HG02588 (cell line): ENCODE data around the gene CUL9.

Source experiments
- ATAC-seq: cut with Tn5 transposase; IDR thresholded peaks from one replicate; pipeline ENCODE4 v1.9.1; 2021; ENCODE audit warnings: mild to moderate bottlenecking, moderate library complexity; ENCODE audit not compliant: unreplicated experiment

The CUL9 gene

GRCh38 chr6:43226192-43226851 lies 44.3 kb downstream of the CUL9 start:
- ATAC-seq, result no peak

DNA sequence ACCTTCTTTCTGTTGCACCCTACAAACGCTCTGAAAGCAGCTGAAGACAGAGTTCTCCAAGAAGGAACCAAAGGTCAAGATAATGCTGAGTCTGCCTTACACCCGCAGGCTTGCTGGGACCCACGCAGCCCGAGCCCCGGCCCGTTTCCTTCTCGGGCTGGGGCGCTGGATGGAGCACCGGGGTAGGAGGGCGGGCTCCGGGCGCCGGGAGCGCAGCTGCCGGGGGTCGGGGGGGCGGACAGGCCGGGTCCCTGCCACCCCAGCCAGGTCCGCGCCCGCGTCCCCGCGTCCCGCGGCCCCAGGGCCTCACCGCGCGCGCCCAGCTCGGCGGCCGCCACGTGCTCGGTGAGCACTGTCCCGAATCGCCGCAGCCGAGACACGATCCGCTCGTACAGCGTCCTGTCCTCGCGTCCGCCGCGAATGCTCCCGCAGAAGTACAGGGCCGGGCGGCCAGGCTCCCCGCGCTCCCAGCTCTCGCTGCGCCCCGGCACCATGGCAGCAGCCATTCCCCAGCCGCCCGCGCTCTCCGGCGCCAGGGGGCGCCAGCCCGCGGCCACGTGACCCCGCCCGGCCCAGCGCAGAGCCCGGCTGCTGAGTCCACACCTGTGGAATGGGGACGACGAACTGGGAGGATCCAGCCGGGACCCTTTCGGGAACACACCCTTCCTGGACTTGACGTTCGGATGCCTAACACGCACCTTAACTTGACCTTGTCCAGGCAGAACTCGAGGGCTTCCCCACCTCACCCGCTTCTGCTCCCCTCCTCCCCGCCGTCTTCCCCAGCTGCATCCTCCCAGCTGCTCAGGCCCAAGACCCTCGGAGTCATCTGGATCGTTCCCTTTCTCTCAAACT lies 47.2 kb downstream of the CUL9 start, which contains the start of gene DNPH1:
DNPH1 (minus strand) TSS at position 531 of the 852 bp plus-strand sequence; CDS start at position 506, 25 bp downstream.
- ATAC-seq, result peak; percentile 71

DNA sequence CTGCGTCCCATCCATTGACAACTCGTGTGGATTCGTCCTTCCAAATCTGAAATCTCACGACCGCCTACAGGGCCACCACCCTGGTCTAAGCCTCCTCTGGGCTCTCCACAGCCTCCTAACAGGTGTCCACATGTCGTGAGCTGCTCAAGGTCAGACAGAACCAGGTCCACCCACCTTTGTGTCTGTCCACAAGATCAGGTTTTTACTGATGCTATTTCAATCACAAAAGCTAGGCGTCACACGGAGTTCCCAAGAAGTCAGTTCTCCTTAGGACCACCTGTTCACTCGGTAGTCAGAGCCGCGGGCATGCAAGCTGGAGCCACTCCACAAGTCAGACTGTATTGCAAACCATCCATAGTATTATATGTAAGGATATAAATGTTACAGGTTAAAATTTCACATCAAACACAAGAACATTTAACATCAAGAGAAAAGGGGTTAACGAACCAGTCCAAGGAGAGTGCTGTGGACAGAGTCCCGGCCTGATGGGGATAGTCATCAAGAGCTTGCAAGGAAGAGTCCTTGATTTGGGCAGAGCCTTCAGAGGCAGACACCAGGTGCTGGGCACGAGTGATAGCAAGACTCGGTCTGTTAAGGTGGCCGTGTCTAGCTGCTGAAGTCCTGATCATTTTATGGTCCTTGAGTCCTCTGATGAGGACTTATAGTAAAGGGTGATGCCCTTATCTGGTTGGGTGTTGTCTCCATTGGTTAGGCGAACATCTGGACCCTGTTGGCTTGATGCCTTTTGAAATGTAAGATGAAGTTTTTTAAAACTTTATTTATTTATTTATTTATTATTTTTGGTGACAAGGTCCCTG lies 48.0 kb downstream of the CUL9 start:
- no peak for ATAC-seq

DNA sequence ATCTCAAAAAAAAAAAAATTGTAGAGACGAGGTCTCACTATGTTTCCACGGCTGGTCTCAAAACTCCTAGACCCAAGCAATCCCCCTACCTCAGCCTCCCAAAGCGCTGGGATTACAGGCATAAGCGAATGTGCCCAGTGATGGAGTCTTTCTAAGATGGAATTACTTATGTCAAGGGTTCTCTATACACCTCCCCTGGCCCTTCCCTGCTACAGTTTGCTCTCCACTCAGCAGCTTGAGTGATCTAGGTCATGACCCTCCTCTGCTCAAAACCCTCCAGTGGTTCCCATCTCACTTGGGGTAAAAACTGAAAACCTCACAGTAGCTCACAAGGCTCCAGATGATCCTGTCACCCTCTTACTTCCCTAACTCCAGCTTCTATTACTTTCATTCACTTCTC lies 49.1 kb downstream of the CUL9 start:
- no peak for ATAC-seq

- ATAC-seq, result no peak
Observed at GRCh38 chr6:43231735-43232450, 49.9 kb downstream of the CUL9 start.

DNA sequence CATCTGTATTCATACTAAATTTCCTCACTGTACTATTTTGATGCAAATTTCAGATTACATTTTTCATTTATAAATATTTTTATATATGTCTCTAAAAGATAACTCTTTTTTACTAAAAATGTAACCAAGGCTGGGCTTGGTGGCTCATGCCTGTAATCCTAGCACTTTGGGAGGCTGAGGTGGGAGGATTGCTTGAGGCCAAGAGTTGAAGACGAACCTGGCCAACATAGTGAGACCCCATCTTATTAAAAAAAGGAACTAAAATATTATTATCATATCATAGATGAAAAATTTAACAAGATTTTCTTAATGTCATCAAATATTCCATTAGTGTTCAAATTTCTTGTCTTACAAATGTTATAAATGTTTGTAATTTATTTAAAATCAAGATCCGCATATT lies 53.8 kb downstream of the CUL9 start:
- ATAC-seq, result no peak

- no peak for ATAC-seq
Observed at GRCh38 chr6:43239054-43239453, 57.1 kb downstream of the CUL9 start.

DNA sequence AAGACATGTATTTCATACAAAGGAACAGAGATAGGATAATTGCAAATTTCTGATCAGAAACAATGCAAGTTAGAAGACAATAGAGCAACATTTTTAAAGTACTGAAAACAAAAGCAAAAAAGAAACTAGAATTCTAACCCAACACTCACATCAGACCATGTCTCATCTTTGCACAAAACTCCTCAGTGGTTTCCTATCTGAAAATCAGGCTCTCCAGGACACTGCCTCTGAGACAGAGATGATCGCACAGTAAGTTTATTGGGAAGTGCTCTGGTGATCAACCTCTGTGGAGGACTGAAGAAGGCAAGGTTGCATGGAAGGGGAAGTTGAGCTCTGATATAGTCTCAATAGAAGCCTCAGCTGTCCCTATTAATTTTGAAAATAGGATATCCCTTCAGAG lies 59.0 kb downstream of the CUL9 start:
- ATAC-seq, result no peak

DNA sequence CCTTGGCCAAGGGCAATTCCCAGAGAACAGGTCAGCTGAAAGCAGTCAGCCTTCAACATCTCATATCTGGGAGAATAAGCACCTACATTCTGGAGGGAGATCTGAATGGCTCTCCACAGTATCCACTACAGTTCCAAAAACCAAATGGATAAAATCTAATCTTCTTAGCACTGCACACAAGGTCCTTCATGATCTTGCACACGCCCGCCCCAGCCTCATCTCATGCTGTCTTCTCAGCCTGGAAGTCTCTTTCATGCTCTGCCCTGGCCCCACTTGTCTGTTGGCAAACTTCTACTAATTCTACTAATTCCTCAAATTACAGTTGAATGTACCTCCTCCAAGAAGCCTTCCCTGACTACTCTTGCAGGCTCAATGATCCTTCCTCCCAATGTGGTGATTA lies 59.5 kb downstream of the CUL9 start:
- no peak for ATAC-seq

DNA sequence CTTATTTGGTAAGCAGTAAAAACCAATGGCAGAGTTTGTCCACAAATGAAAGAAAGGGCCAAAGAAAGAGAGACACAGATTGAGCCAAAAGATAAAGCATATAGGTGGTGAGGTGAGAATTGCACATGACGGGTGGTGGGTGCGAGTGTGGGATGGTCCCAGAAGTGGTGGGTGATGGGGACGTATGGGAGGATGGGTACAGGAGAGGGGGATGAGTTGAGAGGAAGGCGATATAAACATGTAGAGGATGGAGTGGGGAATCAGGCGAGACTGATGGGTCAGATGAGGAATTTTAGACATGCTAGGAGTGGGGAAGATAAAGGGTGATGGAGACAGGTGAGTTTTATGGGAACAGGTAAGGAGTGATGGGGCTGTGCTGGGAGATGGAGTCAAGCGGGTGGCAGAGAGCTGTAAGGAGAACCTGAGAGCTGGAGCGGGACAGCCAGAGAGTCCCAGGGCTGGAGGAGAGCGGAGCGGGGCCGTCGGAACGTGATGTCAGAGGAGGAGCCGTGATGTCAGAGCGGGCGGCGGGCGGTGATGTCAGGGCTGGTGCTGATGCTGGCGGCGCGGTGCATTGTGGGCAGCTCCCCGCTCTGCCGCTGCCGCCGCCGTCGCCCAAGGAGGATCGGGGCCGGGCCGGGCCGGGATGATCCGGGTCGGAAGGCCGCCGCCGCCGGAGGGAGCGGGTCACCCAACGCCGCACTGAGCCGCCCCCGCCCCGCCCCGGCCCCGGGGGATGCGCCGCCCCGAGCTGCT lies 61.1 kb downstream of the CUL9 start, which contains the start of gene TTBK1:
TTBK1 (plus strand) TSS at position 574 of the 756 bp plus-strand sequence. CDS start 3,180 bp downstream, outside the sequence.
- no peak for ATAC-seq

DNA sequence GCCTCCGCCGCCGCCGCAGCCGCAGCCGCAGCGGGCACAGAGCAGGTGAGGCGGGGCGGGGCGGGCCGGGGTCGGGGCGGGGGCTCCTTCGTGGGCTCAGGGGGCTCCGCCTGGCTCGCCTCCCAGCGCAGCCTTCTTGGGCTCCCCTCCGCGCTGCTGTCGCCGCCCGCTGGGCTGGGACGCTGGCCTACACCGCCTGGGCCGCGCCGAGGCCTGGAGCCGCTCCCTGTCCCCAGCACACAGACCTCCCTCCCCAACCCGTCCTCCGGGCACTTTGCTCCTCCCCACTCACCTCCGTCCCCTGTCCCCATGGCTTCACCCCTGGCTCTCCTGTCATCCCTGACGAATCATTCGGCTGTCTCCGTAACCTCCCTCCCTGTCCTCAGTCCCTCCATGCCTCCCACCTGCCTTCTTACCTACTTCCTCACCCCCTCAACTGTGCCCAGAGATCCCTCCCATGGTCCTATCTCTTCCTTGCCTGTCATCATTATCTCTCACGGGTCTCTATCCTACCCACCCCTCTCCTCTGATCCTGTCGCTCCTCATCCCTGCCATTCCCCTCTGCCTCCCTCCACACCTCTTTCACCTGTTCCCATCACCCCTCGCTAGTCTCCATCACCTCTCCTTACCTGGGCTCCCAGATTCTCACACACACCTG lies 61.8 kb downstream of the CUL9 start:
- ATAC-seq, result no peak

DNA sequence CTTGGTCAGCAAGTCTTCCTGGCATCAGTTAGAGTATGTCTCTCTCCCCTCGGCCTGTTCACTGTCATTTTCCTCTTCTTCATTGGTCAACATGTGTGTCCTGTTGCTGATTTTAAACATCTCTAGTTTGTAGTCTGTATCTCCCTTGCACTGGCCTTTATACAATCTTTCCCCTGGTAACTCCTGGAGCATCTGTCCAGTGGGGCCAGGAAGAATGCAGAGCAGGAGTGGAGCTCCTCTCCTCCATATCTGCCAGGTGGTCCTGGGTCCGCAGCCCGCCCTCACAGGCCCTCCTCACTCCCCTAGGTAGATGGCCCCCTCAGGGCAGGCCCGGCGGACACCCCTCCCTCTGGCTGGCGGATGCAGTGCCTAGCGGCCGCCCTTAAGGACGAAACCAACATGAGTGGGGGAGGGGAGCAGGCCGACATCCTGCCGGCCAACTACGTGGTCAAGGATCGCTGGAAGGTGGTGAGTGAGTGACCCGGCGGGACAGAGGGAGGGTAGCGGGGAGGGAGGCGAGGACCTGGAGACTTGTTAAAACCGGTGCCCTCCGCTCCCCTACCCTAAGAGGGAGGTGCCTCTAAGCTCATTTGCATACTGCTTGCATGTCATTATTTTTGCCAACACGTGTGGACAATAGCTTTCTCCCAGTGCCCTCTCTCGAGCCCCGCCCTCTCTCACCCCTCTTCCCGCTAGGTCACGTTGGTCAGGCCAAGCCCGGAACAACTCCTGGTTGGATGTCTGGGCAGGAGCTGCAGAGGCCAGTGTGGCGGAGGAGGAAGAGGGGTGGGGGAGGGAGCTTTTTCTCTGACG lies 64.5 kb downstream of the CUL9 start:
- peak; percentile 33 for ATAC-seq

- ATAC-seq, result peak; percentile 88
Observed at GRCh38 chr6:43247114-43247999, 65.4 kb downstream of the CUL9 start.

- ATAC-seq, result no peak
Observed at GRCh38 chr6:43248101-43248500, 66.1 kb downstream of the CUL9 start.

- ATAC-seq, result no peak
Observed at GRCh38 chr6:43248791-43249190, 66.8 kb downstream of the CUL9 start.

GRCh38 chr6:43250992-43251373 lies 69.0 kb downstream of the CUL9 start:
- ATAC-seq, result no peak

DNA sequence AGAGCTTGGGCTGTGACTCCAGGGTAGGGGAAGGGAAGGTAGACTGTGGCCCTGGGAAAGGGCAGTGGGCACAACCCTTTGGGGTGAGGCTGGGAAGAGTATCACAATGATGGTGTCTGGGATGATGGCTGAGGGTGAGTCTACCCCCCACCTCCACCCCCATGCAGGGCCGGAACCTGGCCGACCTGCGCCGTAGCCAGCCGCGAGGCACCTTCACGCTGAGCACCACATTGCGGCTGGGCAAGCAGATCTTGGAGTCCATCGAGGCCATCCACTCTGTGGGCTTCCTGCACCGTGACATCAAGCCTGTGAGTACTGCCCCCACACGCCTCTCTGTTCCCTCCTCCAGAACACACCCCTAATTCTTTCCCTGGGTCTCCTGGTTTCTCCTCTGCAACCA lies 71.4 kb downstream of the CUL9 start:
- no peak for ATAC-seq
